Measurements from ENCODE around the gene MAGI2.

MAGI2 gene

DNA sequence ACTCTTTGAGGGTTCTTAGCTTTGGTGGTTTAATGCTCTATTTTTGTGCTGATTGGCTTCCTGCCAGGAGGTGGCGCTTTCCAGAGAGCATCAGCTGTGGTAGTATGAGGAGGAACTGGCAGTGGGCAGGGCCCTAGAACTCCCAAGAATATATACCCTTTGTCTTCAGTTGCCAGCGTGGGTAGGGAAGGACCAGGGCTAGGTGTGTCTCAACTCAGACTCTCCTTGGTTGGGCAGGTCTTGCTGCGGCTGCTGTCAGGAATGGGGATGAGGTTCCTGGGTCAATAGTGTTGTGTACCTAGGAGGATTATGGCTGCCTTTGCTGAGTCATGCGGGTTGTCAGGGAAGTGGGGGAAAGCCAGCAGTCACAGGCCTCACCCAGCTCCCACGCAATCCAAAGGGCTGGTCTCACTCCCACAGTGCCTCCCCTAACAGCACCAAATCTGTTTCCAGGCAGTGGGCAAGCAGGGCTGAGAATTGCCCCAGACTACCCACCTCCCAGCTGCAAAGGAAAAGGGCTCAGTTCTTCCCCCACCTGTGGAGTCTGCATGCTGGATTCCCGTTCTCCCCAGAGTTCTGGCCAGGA lies 1463.4 kb downstream of the MAGI2 start:
- Histone ChIP-seq H3K36me3 (ENCODE audit: control insufficient read depth, insufficient read depth, low read length) (no peaks in the 10 kb centered on the region), H3K4me1 (ENCODE audit: control insufficient read depth, insufficient read depth, low read length, poor library complexity, severe bottlenecking) (no peaks in the 10 kb centered on the region), H3K27ac (ENCODE audit: insufficient read depth, low read length, poor library complexity, severe bottlenecking) (no peak overlapping the region), H3K4me3 (ENCODE audit: insufficient read depth, low read depth, low read length, poor library complexity, severe bottlenecking) (no peak overlapping the region), H3K9me3 (ENCODE audit: control insufficient read depth, low read length) (no peaks in the 10 kb centered on the region), H3K27me3 (replicated peaks; ENCODE audit: control insufficient read depth, insufficient read depth, low read length, poor library complexity, severe bottlenecking) (no peaks in the 10 kb centered on the region)
- no peak for DNase-seq

DNA sequence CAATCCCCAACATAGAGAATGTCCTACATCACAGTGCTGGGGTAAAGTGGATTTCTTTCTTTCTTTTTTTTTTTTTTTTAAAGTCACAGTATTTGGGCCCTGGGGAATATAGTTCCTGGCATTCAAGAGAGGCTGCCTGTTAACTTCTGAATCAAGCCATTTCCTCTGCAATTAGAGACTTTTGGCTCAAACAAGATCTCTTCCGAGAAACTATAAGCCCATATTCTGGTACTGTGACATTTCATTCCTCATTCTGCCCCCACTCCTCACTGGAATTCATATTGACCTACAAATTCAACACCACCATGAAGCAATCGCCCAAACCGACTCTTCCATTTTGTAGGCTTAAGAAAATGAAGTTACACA lies 1467.5 kb downstream of the MAGI2 start:
- DNase-seq = no peak
- Histone ChIP-seq H3K36me3 (ENCODE audit: control insufficient read depth, insufficient read depth, low read length) (no peaks in the 10 kb centered on the region), H3K4me3 (ENCODE audit: insufficient read depth, low read depth, low read length, poor library complexity, severe bottlenecking) (no peak overlapping the region), H3K27me3 (replicated peaks; ENCODE audit: control insufficient read depth, insufficient read depth, low read length, poor library complexity, severe bottlenecking) (no peaks in the 10 kb centered on the region), H3K27ac (ENCODE audit: insufficient read depth, low read length, poor library complexity, severe bottlenecking) (no peak overlapping the region), H3K4me1 (ENCODE audit: control insufficient read depth, insufficient read depth, low read length, poor library complexity, severe bottlenecking) (peaks cover 3% of the 10 kb centered on the region), H3K9me3 (ENCODE audit: control insufficient read depth, low read length) (no peaks in the 10 kb centered on the region)

DNA sequence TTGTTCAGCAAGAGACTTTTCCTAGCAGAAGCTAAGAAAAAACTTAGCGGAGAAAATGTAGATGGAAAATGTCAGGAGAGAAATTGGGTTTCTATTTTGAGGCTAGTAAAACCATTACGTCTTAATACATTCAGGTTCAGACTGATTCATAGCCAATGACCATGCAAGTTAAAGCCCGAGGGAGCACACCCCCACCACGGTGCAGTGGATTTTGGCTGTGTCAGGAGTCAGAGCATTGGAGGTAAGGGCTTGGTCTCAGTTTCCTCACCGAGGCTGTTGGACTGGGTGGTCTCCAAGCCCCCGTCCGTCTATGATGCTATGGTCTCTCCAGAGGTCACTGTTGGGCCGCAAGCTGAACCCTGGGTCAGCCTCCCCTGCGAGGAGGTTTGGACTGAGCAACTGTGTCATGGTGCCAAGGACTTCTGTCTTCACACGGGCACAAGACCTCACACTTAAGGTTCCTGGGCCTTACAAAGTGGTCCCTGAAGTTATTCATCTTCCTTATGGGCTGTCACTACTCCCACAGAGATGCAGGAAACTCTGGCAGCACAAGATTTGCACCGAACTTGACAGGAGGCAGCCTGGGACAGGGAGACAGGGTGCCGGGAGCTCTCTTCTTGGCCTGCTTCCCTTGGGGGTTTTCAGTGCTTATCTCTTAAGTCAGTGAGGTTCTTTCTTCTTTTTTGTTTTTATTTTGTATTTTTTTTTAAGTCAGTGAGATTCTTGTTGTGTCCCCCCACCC lies 1468.1 kb downstream of the MAGI2 start:
- H3K36me3 ChIP-seq (ENCODE audit: control insufficient read depth, insufficient read depth, low read length) = no peaks in the 10 kb centered on the region
- H3K4me3 ChIP-seq (ENCODE audit: insufficient read depth, low read depth, low read length, poor library complexity, severe bottlenecking) = no peak overlapping the region
- H3K27ac ChIP-seq (ENCODE audit: insufficient read depth, low read length, poor library complexity, severe bottlenecking) = no peak overlapping the region
- no peak for DNase-seq
- H3K27me3 ChIP-seq (replicated peaks; ENCODE audit: control insufficient read depth, insufficient read depth, low read length, poor library complexity, severe bottlenecking) = no peaks in the 10 kb centered on the region
- H3K4me1 ChIP-seq (ENCODE audit: control insufficient read depth, insufficient read depth, low read length, poor library complexity, severe bottlenecking) = peaks cover 3% of the 10 kb centered on the region
- no peaks in the 10 kb centered on the region for H3K9me3 ChIP-seq (ENCODE audit: control insufficient read depth, low read length)

DNA sequence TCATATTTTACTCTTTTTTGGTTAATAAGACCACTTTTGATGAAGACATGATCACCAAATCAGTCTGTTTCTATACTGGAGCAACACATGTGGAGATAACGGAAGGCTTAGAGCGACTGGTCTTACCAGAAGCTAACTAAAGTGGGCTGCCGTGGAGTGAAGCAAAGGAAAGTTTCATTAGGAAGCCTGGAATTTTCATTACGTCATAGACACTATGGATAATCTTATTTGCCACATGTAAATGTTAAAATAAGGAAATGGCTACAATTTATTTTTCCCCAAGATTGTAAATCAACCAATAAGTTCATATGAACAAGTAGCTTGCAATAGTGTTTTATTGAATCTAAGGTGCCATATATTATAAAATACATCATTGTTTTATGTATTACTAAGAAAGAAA lies 1469.5 kb downstream of the MAGI2 start:
- Histone ChIP-seq H3K27me3 (replicated peaks; ENCODE audit: control insufficient read depth, insufficient read depth, low read length, poor library complexity, severe bottlenecking) (no peaks in the 10 kb centered on the region), H3K9me3 (ENCODE audit: control insufficient read depth, low read length) (no peaks in the 10 kb centered on the region), H3K4me3 (ENCODE audit: insufficient read depth, low read depth, low read length, poor library complexity, severe bottlenecking) (no peak overlapping the region), H3K27ac (ENCODE audit: insufficient read depth, low read length, poor library complexity, severe bottlenecking) (no peak overlapping the region), H3K4me1 (ENCODE audit: control insufficient read depth, insufficient read depth, low read length, poor library complexity, severe bottlenecking) (peaks cover 3% of the 10 kb centered on the region), H3K36me3 (ENCODE audit: control insufficient read depth, insufficient read depth, low read length) (no peaks in the 10 kb centered on the region)
- no peak for DNase-seq

DNA sequence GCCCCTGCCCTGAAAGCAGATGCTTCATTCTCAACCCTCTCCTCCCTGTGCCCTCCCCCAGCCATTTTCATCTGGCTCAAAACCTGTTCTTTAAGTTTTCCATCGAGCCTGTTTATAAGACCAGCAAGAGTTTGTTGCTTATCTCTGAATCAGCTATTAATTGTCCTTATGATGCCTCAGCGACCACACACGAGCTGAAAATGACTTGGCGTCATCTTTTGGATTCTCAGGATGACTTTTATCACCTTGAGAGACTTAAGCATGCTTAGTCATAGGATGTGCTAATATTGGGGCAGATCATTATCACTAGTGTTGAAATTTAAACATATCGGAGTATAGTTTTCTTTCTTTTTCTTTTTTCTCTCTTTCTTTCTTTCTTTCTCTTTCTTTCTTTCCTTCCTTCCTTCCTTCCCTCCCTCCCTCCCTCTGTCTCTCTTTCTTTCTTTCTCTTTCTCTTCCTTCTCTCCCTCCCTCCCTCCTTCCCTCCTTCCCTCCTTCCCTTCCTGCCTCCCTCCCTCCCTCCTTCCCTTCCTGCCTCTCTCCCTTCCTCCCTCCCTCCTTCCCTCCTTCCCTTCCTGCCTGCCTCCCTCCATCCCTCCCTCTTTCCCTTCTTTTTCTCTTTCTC lies 1470.4 kb downstream of the MAGI2 start:
- Histone ChIP-seq H3K4me1 (ENCODE audit: control insufficient read depth, insufficient read depth, low read length, poor library complexity, severe bottlenecking) (peaks cover 3% of the 10 kb centered on the region), H3K4me3 (ENCODE audit: insufficient read depth, low read depth, low read length, poor library complexity, severe bottlenecking) (no peak overlapping the region), H3K27me3 (replicated peaks; ENCODE audit: control insufficient read depth, insufficient read depth, low read length, poor library complexity, severe bottlenecking) (no peaks in the 10 kb centered on the region), H3K27ac (ENCODE audit: insufficient read depth, low read length, poor library complexity, severe bottlenecking) (no peak overlapping the region), H3K9me3 (ENCODE audit: control insufficient read depth, low read length) (no peaks in the 10 kb centered on the region), H3K36me3 (ENCODE audit: control insufficient read depth, insufficient read depth, low read length) (no peaks in the 10 kb centered on the region)
- DNase-seq = no peak

DNA sequence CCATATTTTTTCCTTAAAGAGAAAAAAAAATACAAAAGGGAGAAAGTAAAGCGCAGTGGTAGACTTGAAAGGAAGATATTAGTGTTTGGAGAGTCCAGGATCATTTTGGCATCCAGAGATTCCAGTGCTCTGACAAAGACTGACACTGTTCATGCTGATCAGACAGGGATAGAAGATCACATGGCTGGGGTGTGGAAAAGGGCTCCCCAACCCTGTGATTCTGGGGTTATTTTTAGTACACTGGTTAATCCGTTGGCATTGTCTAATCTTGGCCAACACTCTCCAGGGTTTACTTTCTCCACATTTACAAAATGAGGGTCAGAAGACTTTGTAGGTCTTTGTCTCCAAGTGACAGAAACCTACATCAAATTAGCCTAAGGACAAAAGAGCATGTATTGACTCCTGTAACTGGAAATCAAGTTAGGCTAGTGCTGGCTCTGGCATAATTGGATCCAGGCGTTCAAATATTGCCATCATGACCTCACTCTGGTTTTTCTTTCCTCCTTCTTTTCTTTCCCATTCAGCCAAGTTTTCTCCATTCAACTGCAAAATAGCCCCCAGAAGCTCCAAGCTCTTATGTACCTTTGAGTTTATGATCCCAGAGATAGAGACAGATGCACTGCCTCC lies 1473.3 kb downstream of the MAGI2 start:
- Histone ChIP-seq H3K36me3 (ENCODE audit: control insufficient read depth, insufficient read depth, low read length) (no peaks in the 10 kb centered on the region), H3K27me3 (replicated peaks; ENCODE audit: control insufficient read depth, insufficient read depth, low read length, poor library complexity, severe bottlenecking) (no peaks in the 10 kb centered on the region), H3K4me3 (ENCODE audit: insufficient read depth, low read depth, low read length, poor library complexity, severe bottlenecking) (no peak overlapping the region), H3K27ac (ENCODE audit: insufficient read depth, low read length, poor library complexity, severe bottlenecking) (no peak overlapping the region), H3K4me1 (ENCODE audit: control insufficient read depth, insufficient read depth, low read length, poor library complexity, severe bottlenecking) (peaks cover 3% of the 10 kb centered on the region), H3K9me3 (ENCODE audit: control insufficient read depth, low read length) (no peaks in the 10 kb centered on the region)
- no peak for DNase-seq

DNA sequence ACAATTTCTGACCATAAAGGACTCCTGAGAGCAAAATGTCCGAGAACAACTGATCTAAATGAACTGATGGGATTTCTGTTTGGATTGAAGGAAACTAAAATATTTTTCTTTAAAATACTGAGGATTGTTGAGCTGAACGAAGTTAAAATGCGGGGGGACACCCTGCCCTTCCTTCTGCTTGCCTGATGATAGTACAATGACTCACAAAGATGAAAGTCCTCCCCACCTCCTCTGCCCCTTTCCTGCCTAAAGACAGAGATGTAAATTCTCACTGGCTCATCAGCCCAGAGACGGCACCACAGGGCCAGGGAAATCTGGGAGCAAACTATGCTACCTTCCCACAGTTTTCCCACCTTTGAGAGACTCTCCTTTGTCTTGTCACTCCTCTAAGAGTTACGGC lies 1474.2 kb downstream of the MAGI2 start:
- DNase-seq = no peak
- H3K4me3 ChIP-seq (ENCODE audit: insufficient read depth, low read depth, low read length, poor library complexity, severe bottlenecking) = no peak overlapping the region
- H3K27ac ChIP-seq (ENCODE audit: insufficient read depth, low read length, poor library complexity, severe bottlenecking) = no peak overlapping the region
- H3K27me3 ChIP-seq (replicated peaks; ENCODE audit: control insufficient read depth, insufficient read depth, low read length, poor library complexity, severe bottlenecking) = no peaks in the 10 kb centered on the region
- no peaks in the 10 kb centered on the region for H3K36me3 ChIP-seq (ENCODE audit: control insufficient read depth, insufficient read depth, low read length)
- no peaks in the 10 kb centered on the region for H3K9me3 ChIP-seq (ENCODE audit: control insufficient read depth, low read length)
- peaks cover 3% of the 10 kb centered on the region for H3K4me1 ChIP-seq (ENCODE audit: control insufficient read depth, insufficient read depth, low read length, poor library complexity, severe bottlenecking)

DNA sequence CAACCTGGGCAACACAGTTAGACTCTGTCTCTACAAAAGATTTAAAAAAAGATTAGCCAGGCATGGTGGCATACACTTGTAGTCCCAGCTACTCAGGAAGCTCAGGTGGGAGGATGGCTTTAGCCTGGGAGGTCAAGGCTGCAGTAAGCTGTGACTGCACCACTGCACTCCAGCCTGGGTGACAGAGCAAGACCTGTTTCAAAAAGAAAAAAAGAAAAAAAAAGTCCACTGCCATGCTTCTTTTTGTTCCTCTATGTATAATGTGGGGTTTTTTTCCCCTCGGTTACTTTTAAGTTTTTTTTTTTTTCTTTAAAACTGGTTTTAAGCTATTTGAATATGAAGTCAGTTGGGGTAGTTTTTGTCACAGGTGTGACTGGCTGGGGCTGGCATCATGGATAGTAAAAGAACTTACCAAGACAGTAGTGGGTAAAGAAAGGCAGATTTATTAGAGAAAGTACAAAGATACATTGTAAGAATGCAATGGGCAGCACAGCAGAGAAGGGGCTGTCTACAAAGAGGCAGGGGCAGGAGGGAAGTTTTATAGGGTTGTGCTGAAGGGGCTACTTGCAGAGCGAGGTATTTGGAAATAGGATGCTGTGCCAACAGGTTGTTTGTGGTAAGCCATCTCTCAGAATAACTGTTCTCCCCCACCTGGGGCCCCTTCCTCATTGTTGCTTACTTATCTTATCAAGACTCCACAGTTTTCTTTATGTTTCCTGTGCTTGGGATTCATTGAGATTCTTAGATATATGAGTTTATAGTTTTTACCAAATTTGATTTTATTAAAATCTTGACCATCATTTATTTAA lies 1477.6 kb downstream of the MAGI2 start:
- no peaks in the 10 kb centered on the region for H3K27me3 ChIP-seq (replicated peaks; ENCODE audit: control insufficient read depth, insufficient read depth, low read length, poor library complexity, severe bottlenecking)
- no peaks in the 10 kb centered on the region for H3K36me3 ChIP-seq (ENCODE audit: control insufficient read depth, insufficient read depth, low read length)
- no peaks in the 10 kb centered on the region for H3K4me1 ChIP-seq (ENCODE audit: control insufficient read depth, insufficient read depth, low read length, poor library complexity, severe bottlenecking)
- DNase-seq = no peak
- no peaks in the 10 kb centered on the region for H3K9me3 ChIP-seq (ENCODE audit: control insufficient read depth, low read length)
- H3K27ac ChIP-seq (ENCODE audit: insufficient read depth, low read length, poor library complexity, severe bottlenecking) = no peak overlapping the region
- H3K4me3 ChIP-seq (ENCODE audit: insufficient read depth, low read depth, low read length, poor library complexity, severe bottlenecking) = no peak overlapping the region

DNA sequence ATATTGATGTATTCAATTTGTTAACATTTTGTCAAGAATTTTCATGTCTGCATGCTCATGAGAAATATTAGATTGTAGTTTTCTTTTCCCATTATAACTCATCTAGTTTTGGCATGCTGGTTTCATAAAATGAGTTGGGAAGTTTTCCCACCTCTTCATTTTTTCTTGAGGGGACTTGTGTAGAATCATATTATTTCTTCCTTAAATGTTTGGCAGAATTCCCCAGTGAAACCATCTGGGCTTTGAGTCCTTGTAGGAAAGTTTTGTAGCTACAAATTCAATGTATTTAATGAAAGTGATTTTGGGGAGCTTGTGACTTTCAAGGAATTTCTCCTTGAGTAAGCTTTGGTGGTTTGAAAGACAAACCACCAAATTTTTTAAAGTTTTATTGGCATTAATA lies 1481.7 kb downstream of the MAGI2 start:
- H3K4me3 ChIP-seq (ENCODE audit: insufficient read depth, low read depth, low read length, poor library complexity, severe bottlenecking) = no peak overlapping the region
- DNase-seq = no peak
- no peaks in the 10 kb centered on the region for H3K9me3 ChIP-seq (ENCODE audit: control insufficient read depth, low read length)
- H3K27ac ChIP-seq (ENCODE audit: insufficient read depth, low read length, poor library complexity, severe bottlenecking) = no peak overlapping the region
- H3K27me3 ChIP-seq (replicated peaks; ENCODE audit: control insufficient read depth, insufficient read depth, low read length, poor library complexity, severe bottlenecking) = no peaks in the 10 kb centered on the region
- no peaks in the 10 kb centered on the region for H3K36me3 ChIP-seq (ENCODE audit: control insufficient read depth, insufficient read depth, low read length)
- no peaks in the 10 kb centered on the region for H3K4me1 ChIP-seq (ENCODE audit: control insufficient read depth, insufficient read depth, low read length, poor library complexity, severe bottlenecking)
